Astrocyte (in vitro differentiated cells and primary cell): ENCODE results near the gene ATIC.

ENCODE experiments used
- CTCF ChIP-seq: IDR thresholded peaks from 2 replicates; pipeline ENCODE4 v1.5.1; 2011; ENCODE audit warnings: low read depth, mild to moderate bottlenecking, inconsistent platforms, low read length, moderate library complexity; ENCODE audit not compliant: insufficient read depth
- EZH2 ChIP-seq: IDR thresholded peaks from 2 replicates; pipeline ENCODE4 v1.6.1; 2012; ENCODE audit warnings: mild to moderate bottlenecking, low read length, inconsistent platforms; ENCODE audit not compliant: insufficient read depth

DNA sequence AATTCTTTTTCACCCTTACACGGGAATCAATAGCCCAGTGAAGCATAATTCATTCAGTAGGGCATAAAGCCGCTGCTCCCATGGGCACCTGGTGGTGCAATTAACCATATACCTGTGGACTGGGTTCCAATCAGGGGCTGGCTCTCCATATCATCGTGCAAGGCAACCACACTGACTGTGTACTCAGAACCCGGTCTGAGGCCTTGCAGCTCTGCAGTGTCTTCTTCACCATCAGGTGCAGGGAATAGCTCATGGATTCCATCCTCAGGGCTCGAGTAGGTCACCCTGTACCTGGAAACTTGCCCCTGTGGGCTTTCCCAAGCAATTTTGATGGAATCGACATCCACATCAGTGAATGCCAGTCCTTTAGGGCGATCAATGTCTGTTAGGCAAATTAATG is 68.8 kb downstream of the ATIC start:
- TF ChIP-seq CTCF (no peak), EZH2 (no peak)
